Measurements from ENCODE around the gene ABL1.
A peak's percentile ranks its signal among the peaks of the same experiment; 100 is the strongest.
"Not testable (repeated sequence)": the region's sequence is repeated elsewhere in the genome, so short reads cannot be mapped to it uniquely, and the experiment has no call there.

ABL1 gene

DNA sequence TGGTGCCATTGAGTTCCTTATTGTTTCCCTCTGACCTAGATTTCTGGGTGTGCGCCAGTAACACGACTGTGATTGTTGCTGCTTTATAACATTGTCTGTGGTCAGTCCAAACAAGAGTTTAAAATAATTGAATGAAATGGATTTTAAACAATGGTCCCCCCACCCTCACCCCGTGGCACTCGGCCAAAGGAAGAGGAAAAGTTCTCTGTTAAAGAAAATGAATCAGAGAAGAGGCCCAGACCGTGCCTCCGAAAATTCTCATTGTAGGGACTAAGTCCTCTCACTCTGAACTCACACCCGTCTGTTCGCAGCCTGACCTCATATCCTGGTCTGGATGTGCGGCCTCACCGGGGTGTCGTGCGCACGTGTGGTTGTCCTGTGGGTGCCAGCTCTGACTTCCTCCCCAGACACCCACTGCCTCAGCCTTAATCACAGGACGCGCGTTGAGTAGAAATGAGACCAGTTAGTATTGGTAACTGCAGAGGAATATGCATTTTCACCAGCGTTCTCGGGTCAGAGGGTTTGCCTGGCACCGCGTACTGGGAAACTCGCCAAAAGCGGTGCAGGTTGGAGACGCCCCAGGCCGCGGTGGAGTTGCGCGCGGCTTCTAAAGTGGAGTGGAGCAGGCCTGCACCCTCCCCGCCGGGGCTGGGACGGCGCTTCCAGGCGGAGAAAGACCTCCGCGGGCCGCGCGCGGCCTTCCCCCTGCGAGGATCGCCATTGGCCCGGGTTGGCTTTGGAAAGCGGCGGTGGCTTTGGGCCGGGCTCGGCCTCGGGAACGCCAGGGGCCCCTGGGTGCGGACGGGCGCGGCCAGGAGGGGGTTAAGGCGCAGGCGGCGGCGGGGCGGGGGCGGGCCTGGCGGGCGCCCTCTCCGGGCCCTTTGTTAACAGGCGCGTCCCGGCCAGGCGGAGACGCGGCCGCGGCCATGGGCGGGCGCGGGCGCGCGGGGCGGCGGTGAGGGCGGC, at the start of gene ABL1:
ABL1 (plus strand) TSS at position 884 of the 966 bp plus-strand sequence. CDS start 193 bp downstream, outside the sequence.
- peak; percentile 90 for DNase-seq

DNA sequence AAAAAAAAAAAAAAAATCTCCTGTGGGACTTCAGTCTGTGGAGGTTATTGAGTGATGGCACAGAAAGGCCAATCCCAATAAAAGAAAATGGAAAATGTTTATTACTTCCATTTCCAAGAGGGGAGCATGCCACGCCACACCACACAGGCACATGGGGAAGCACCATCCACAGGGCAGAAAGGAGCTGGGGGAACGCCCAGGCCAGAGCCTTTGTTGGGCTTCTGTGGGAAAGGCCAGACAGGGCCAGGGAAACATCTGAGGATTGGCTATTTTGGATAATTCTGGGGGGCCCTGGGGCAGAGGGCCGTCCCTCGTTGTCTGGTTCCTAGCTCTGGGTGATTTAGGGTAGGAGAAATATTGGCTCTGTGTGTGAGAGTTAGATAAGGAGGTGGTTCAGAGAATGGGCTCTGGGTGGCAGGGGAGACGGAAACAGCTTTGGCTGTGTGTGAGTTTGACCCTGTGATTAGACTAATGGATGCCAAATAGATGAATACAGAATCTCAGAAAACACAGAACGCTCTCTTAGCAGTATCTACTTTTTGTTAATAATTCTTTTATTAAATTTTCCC, 49.0 kb upstream of the ABL1 start:
- DNase-seq = peak; percentile 91

- peak; percentile 20 for DNase-seq
Measured at GRCh38 chr9:130786526-130786925, 48.5 kb upstream of the ABL1 start.

DNA sequence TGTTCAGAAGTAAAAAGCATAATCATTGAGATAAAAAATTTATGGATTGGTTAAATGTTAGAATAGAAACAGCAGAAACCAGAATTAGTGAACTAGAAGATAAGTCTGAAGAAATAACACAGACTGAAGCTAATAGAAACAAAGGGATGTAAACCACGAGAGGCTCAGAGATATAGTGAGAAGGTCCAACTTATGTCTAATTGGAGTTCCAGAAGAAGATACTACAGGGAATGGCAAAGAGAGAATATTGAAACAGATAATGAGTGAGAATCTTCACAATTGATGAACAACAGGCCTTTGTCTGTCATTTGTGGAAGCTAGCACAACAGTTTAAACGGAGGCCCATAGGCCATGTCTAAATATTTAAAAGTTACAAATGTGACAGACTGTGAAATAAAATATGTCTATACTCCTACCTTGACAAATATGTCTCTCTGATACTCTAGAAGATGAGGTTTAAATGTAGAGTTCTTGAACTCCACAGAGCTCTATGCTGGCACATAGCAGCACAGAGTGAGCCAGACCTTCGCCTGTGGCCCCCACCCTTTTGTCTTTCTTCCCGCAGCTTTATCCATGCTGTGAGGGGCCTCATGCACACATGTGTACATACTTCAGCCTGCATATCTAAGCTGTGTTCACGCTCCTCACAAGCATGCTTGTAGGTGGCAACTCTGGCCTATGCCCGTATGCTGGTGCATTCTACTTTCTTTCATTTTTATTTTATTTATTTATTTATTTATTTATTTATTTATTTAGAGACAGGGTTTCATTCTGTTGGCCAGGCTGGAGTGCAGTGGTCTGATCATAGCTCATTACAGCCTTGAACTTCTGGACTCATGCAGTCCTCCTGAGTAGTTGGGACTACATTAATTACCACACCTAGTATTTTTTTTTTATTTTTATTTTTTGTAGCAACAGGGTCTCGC, 45.0 kb upstream of the ABL1 start:
- no peak for DNase-seq

- DNase-seq = no peak
Measured at GRCh38 chr9:130791303-130791894, 43.7 kb upstream of the ABL1 start.

DNA sequence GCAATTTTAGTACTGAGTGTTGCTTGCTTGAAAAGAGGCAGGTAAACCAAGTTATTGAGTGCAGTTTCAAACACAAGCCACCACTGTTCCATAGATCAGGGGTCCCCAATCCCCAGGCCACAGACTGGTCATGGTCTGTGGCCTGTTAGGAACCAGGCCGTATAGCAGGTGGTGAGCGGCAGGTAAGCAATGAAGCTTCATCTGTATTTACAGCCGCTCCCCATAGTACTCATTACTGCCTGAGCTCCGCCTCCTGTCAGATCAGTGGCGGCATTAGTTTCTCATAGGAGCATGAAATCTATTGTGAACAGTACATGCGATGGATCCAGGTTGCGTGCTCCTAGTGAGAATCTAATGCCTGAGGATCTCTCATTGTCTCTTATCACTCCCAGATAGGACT, 41.5 kb upstream of the ABL1 start:
- DNase-seq = no peak

DNA sequence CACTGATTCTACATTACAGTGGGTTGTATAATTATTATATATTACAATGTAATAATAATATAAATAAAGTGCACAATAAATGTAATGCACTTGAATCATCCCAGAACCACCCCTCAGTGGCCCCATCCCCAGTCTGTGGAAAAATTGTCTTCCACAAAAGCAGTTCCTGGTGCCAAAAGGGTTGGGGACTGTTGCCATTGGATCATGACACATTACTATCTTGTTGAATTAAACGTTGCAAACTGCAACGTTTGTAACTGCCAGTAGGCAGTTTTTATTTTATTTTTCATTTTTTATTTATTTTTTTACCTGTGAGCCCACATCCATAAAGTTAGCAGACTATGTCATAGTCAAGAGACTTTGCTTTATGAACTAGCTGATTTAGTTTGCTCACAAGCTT, 41.0 kb upstream of the ABL1 start:
- DNase-seq = not testable (repeated sequence)

DNA sequence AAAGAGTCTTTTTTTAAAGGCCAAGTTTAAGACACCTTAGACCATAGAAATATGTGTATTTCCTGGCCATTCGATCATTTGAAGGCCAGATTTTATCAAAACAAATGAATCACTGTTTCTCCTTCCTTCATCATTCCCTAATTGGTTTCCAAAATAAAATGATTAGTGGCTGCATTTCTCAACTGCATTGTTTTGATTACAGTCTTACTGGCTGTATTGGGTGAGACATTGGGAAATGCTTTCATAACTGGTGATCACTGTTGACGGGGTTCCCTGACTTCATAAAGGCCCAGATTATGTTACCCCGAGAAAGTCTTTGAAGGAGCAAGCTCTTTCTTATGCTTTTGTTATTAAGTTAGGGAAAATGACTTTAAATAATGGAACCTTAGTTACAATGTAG, 40.6 kb upstream of the ABL1 start:
- not testable (repeated sequence) for DNase-seq

- no peak for DNase-seq
Measured at GRCh38 chr9:130794923-130795495, 40.0 kb upstream of the ABL1 start.

- not testable (repeated sequence) for DNase-seq
Measured at GRCh38 chr9:130803116-130803515, 31.9 kb upstream of the ABL1 start.

GRCh38 chr9:130805510-130806326, 29.3 kb upstream of the ABL1 start:
- DNase-seq = peak; percentile 52

DNA sequence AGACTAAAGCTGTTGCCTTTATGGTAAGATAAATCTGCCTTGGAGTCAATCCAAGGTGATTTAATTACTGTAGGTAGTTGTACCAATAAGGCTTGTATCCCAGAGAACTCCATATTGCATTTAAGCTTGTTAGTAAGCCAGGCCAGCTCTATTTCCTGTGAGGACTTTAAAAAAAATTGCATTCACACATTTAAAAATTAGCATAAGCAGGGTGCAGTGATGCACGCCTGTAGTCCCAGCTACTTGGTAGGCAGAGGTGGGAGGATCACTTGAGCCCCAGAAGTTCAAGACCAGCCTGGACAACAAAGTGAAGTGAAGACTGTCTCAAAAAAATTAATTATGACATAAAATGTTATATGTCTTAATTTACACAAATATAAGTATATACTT, 28.7 kb upstream of the ABL1 start:
- DNase-seq = no peak

DNA sequence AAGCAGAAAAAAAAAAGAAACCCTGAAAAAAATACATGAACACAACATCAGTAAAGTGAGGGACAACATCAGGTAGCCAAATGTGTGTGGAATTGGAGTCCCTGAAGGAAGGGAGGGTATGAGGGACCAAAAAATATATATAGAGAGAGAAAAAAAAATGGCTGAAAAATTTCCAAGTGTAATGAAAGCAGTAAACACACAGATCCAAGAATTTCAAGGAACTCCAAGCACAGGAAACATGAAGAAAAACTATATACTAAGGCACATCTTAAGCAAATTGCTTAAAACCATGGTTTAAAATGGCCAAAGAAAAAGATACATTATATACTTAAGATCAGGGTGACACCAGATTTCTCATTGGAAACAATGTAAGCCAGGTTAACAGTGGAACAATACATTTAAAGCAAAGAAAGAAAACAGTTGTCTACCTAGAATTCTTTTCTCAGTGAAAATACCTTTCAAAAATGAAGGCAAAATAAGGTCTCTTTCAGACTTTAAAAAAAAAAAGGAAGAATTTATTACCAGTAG, 24.4 kb upstream of the ABL1 start:
- no peak for DNase-seq

DNA sequence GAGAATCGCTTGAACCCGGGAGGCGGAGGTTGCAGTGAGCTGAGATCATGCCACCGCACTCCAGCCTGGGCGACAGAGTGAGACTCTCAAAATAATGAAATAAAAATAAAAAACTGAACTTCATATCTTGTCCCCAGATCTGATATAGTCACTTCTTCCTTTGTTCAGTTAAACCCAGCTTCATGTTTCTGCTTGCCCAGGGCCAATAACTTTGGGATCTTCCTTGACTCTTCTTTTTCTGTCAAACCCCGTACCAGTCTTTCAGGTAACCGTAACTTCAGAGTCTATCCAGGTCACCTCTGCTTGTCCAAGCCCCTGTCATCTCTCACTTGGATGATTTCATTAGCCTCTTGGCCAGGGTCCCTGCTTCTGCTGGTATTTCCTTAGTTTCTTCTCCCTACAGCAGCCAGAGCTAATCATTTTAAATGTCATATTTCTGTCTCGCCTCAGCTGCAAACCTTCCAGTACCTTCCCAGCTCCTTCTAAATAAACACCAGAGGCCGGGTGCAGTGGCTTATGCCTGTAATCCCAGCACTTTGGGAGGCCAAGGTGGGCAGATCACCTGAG, 19.7 kb upstream of the ABL1 start:
- DNase-seq = no peak

DNA sequence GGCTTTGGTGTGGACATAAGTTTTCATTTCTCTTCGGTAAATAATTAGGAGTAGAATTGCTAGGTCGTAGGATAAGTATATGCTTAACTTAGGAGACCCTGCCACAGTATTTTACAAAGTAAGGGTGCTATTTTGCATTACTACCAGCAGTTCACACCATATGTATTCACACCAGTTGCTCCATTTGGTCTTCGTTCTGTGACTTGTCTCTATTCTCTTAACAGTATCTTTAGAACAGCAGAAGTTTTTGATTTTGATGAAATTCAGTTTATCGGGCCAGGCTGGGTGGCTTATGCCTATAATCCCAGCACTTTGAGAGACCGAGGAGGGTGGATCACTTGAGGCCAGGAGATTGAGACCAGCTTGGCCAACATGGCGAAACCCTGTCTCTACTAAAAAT, 17.1 kb upstream of the ABL1 start:
- DNase-seq = no peak

DNA sequence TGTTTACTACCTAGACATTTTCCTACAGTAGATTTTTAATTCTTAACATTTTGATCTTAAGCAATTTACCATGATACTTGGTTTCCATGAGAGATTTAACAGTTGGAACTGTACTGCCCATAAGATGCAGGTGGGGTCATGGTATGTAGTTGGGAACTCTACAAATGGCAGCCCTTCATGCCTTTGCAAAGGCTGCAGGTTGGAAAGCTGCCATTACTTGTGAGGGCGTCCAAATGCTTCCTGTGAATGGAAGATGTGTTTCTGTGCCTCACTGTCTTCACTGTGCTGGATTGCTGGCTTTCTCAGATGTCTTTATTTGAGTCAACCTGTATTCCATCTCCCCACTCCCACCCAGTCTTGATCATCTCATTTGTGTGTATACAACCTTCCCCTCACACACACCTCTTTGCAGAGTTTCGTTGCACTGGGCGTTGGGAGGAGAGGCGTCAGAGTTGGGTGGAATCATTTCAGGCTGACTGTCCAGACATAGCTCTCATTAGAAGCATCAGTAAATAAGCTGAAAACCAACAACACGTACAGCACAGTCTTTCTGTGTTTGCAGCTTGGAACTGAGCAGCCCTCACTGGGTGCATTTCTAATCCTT, 14.8 kb upstream of the ABL1 start:
- no peak for DNase-seq

GRCh38 chr9:130823435-130823834, 11.6 kb upstream of the ABL1 start:
- DNase-seq = no peak

DNA sequence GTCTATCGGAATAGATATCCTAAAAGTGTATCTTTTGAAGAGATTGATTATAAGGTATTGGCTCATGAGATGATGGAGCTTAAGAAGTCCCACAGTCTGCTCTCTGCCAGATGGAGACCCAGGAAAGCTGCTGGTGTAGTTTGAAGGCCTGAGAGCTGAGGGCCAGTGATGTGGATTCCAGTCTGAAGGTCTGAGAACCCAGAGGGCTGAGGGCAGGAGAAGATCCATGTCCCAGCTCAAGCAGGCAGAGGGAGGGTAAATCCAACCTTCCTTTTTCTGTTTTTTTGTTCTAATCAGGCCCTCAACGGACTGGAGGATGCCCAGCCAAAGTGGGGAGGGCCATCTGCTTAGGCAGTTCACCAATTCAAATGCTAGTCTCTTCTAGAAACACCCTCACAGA, 11.0 kb upstream of the ABL1 start:
- DNase-seq = no peak

- peak; percentile 22 for DNase-seq
Measured at GRCh38 chr9:130824643-130825350, 10.3 kb upstream of the ABL1 start.

GRCh38 chr9:130825351-130825651, 9.8 kb upstream of the ABL1 start:
- peak; percentile 36 for DNase-seq
